ENCODE results near the gene DPH7.
"Not testable (repeated sequence)": the region's sequence is repeated elsewhere in the genome, so short reads cannot be mapped to it uniquely, and the experiment has no call there.

Gene DPH7

GRCh38 chr9:137545123-137545522 is 33.6 kb downstream of the DPH7 start:
- DNase-seq, result no peak

- DNase-seq, result no peak
These were observed 34.5 kb downstream of the DPH7 start for GRCh38 chr9:137544176-137544760.

- DNase-seq, result no peak
These were observed 35.3 kb downstream of the DPH7 start for GRCh38 chr9:137543237-137543963.

- no peak for DNase-seq
These were observed 36.2 kb downstream of the DPH7 start for GRCh38 chr9:137542486-137542885.

GRCh38 chr9:137540536-137540935 is 38.2 kb downstream of the DPH7 start:
- DNase-seq, result no peak

- no peak for DNase-seq
These were observed 40.7 kb downstream of the DPH7 start for GRCh38 chr9:137538058-137538457.

- not testable (repeated sequence) for DNase-seq
These were observed 42.1 kb downstream of the DPH7 start for GRCh38 chr9:137536594-137537131.

GRCh38 chr9:137535120-137535428 is 43.7 kb downstream of the DPH7 start:
- DNase-seq, result no peak

- peak; percentile 85 for DNase-seq
These were observed 44.2 kb downstream of the DPH7 start for GRCh38 chr9:137534256-137535119.

GRCh38 chr9:137532891-137533468 is 45.7 kb downstream of the DPH7 start:
- not testable (repeated sequence) for DNase-seq

- DNase-seq, result peak; percentile 17
These were observed 47.5 kb downstream of the DPH7 start for GRCh38 chr9:137531099-137531765.

GRCh38 chr9:137530331-137530730 is 48.4 kb downstream of the DPH7 start:
- no peak for DNase-seq

- no peak for DNase-seq
These were observed 53.8 kb downstream of the DPH7 start for GRCh38 chr9:137524981-137525317.

- no peak for DNase-seq
These were observed 54.4 kb downstream of the DPH7 start for GRCh38 chr9:137524161-137524980.

GRCh38 chr9:137522746-137523455 is 55.8 kb downstream of the DPH7 start:
- no peak for DNase-seq

- no peak for DNase-seq
These were observed 57.2 kb downstream of the DPH7 start for GRCh38 chr9:137521405-137521985.

- no peak for DNase-seq
These were observed 57.9 kb downstream of the DPH7 start for GRCh38 chr9:137520614-137521404.

GRCh38 chr9:137519553-137519952 is 59.2 kb downstream of the DPH7 start:
- no peak for DNase-seq

GRCh38 chr9:137518661-137519459 is 59.9 kb downstream of the DPH7 start:
- DNase-seq, result not testable (repeated sequence)
